H9 (cell line): Measurements from ENCODE around the gene RTN1. TPM values are rescaled to one million over a fixed set of nuclear protein-coding genes. Genes with fewer than 3 reads are reported as not detected.

Experiments used
- DNase-seq: peaks from one replicate; pipeline ENCODE4 v3.0.0-alpha.2; 2017
- H2AFZ ChIP-seq: one replicate; pipeline ENCODE4 v1.6.1; 2013; ENCODE audit warnings: mild to moderate bottlenecking, low read length, control low read depth, moderate library complexity
- H2AK5ac ChIP-seq: 2 replicates; pipeline ENCODE4 v1.6.1; 2013; ENCODE audit warnings: low read length, control low read depth, mixed read lengths; ENCODE audit not compliant: insufficient read length
- H2BK120ac ChIP-seq: one replicate; pipeline ENCODE4 v1.6.1; 2013; ENCODE audit warnings: low read depth, mild to moderate bottlenecking, low read length, control low read depth, inconsistent platforms; ENCODE audit not compliant: poor library complexity, severe bottlenecking
- H2BK12ac ChIP-seq: 2 replicates; pipeline ENCODE4 v1.6.1; 2013; ENCODE audit warnings: low read length, control low read depth, mixed read lengths, low read depth; ENCODE audit not compliant: insufficient read length
- H2BK15ac ChIP-seq: 2 replicates; pipeline ENCODE4 v1.6.1; 2013; ENCODE audit warnings: low read depth, low read length, control low read depth
- H2BK20ac ChIP-seq: one replicate; pipeline ENCODE4 v1.6.1; 2013; ENCODE audit warnings: low read depth, mild to moderate bottlenecking, low read length, control low read depth, inconsistent platforms; ENCODE audit not compliant: poor library complexity, severe bottlenecking
- H2BK5ac ChIP-seq: 2 replicates; pipeline ENCODE4 v1.6.1; 2013; ENCODE audit warnings: low read length, control low read depth, mixed read lengths; ENCODE audit not compliant: insufficient read length
- H3K14ac ChIP-seq: 2 replicates; pipeline ENCODE4 v1.6.1; 2013; ENCODE audit warnings: low read length, control low read depth; ENCODE audit not compliant: insufficient read depth
- H3K18ac ChIP-seq: 2 replicates; pipeline ENCODE4 v1.6.1; 2013; ENCODE audit warnings: low read depth, mild to moderate bottlenecking, mixed read lengths, low read length, control low read depth; ENCODE audit not compliant: insufficient read length
- H3K23ac ChIP-seq: 2 replicates; pipeline ENCODE4 v1.6.1; 2013; ENCODE audit warnings: low read length, control low read depth, mixed read lengths, low read depth; ENCODE audit not compliant: insufficient read length
- H3K23me2 ChIP-seq: 2 replicates; pipeline ENCODE4 v1.6.1; 2013; ENCODE audit warnings: low read depth, mild to moderate bottlenecking, mixed read lengths, low read length, control low read depth; ENCODE audit not compliant: insufficient read length, poor library complexity, severe bottlenecking
- H3K27ac ChIP-seq: 2 replicates; pipeline ENCODE4 v1.5.1; 2013; ENCODE audit warnings: low read length, control low read depth, mixed read lengths, low read depth; ENCODE audit not compliant: insufficient read length
- H3K27me3 ChIP-seq: 2 replicates; pipeline ENCODE4 v1.6.1; 2013; ENCODE audit warnings: low read length, control low read depth, inconsistent platforms; ENCODE audit not compliant: insufficient read depth
- H3K4ac ChIP-seq: 2 replicates; pipeline ENCODE4 v1.6.1; 2013; ENCODE audit warnings: low read depth, mild to moderate bottlenecking, control low read depth, inconsistent platforms, low read length, moderate library complexity
- H3K4me1 ChIP-seq: 2 replicates; pipeline ENCODE4 v1.6.1; 2013; ENCODE audit warnings: low read length, control low read depth, inconsistent platforms; ENCODE audit not compliant: insufficient read depth
- H3K4me2 ChIP-seq: 2 replicates; pipeline ENCODE4 v1.6.1; 2013; ENCODE audit warnings: low read length, control low read depth, mixed read lengths; ENCODE audit not compliant: insufficient read length, insufficient read depth
- H3K56ac ChIP-seq: 2 replicates; pipeline ENCODE4 v1.6.1; 2013; ENCODE audit warnings: low read depth, mild to moderate bottlenecking, mixed read lengths, low read length, control low read depth; ENCODE audit not compliant: insufficient read length
- H3K79me1 ChIP-seq: 2 replicates; pipeline ENCODE4 v1.6.1; 2013; ENCODE audit warnings: low read depth, mild to moderate bottlenecking, moderate library complexity, low read length, control low read depth, inconsistent platforms; ENCODE audit not compliant: insufficient read depth, poor library complexity, severe bottlenecking
- H3K79me2 ChIP-seq: 2 replicates; pipeline ENCODE4 v1.6.1; 2013; ENCODE audit warnings: low read length, control low read depth, inconsistent platforms; ENCODE audit not compliant: insufficient read depth
- H3K9ac ChIP-seq: 2 replicates; pipeline ENCODE4 v1.6.1; 2013; ENCODE audit warnings: low read length, control low read depth, mixed read lengths; ENCODE audit not compliant: insufficient read length; ENCODE audit errors: extremely low read depth
- H3K9me3 ChIP-seq: one replicate; pipeline ENCODE4 v1.6.1; 2013; ENCODE audit warnings: low read depth, low read length, inconsistent platforms; ENCODE audit not compliant: control insufficient read depth
- H3T11ph ChIP-seq: one replicate; pipeline ENCODE4 v1.6.1; 2013; ENCODE audit warnings: mild to moderate bottlenecking, low read length, control low read depth, inconsistent platforms
- H4K20me1 ChIP-seq: one replicate; pipeline ENCODE4 v1.6.1; 2013; ENCODE audit not compliant: control insufficient read depth, insufficient read length, insufficient read depth
- H4K5ac ChIP-seq: 2 replicates; pipeline ENCODE4 v1.6.1; 2013; ENCODE audit warnings: low read depth, mild to moderate bottlenecking, mixed read lengths, low read length, control low read depth; ENCODE audit not compliant: insufficient read length
- H4K8ac ChIP-seq: replicated peaks from 2 replicates; pipeline ENCODE4 v1.6.1; 2013; ENCODE audit warnings: low read length, control low read depth, mixed read lengths, low read depth; ENCODE audit not compliant: insufficient read length
- H4K91ac ChIP-seq: 2 replicates; pipeline ENCODE4 v1.6.1; 2013; ENCODE audit warnings: low read depth, mild to moderate bottlenecking, moderate library complexity, mixed read lengths, low read length, control low read depth; ENCODE audit not compliant: insufficient read length
- H3K27ac Mint-ChIP-seq, 3 experiments: 2 replicates in 2 of 3; 3 replicates in 1 of 3; pipeline ENCODE4 v1.8.0; 2020 to 2021; ENCODE audit warnings: mixed read lengths in 3 of 3, mild to moderate bottlenecking in 1 of 3, moderate library complexity in 1 of 3
- H3K27me3 Mint-ChIP-seq: 2 replicates; pipeline ENCODE4 v1.8.0; 2021; ENCODE audit warnings: low read depth, mild to moderate bottlenecking, moderate library complexity, mixed read lengths
- H3K36me3 Mint-ChIP-seq, 3 experiments: 2 replicates in 2 of 3; 3 replicates in 1 of 3; pipeline ENCODE4 v1.8.0; 2020 to 2021; ENCODE audit warnings: low read depth in 3 of 3, mixed read lengths in 3 of 3; ENCODE audit not compliant: insufficient read depth in 1 of 3
- H3K4me1 Mint-ChIP-seq, 2 experiments: 2 replicates each; pipeline ENCODE4 v1.8.0; 2020; ENCODE audit warnings: mixed read lengths in 2 of 2
- H3K4me3 Mint-ChIP-seq, 2 experiments: 2 replicates in 1 of 2; 3 replicates in 1 of 2; pipeline ENCODE4 v1.8.0; 2020 to 2021; ENCODE audit warnings: mild to moderate bottlenecking in 2 of 2, mixed read lengths in 2 of 2, moderate library complexity in 1 of 2
- H3K9me3 Mint-ChIP-seq, 2 experiments: 2 replicates in 1 of 2; 3 replicates in 1 of 2; pipeline ENCODE4 v1.8.0; 2020; ENCODE audit warnings: mild to moderate bottlenecking in 2 of 2, mixed read lengths in 2 of 2, moderate library complexity in 1 of 2
- WGBS: extraction: QIAGEN DNeasy Blood & Tissue Kit; methylation state at CpG from one replicate; pipeline ENCODE4 v1.1.7; 2013; ENCODE audit warnings: missing lambda C conversion rate, low lambda C conversion rate, mixed read lengths; ENCODE audit not compliant: insufficient read length; ENCODE audit errors: extremely low coverage; 5-methylcytosine and 5-hydroxymethylcytosine counted together
- total RNA-seq: library from RNA; stranded (reverse); gene quantifications from 2 replicates; pipeline ENCODE4 v1.2.1, GENCODE V29; 2021
- TF ChIP-seq, protein P1 (sequence below): fragments of 200-600 bp; sonication (generic); conservative IDR thresholded peaks from 3 replicates; pipeline ENCODE4 v1.8.0; 2021; ENCODE audit warnings: antibody characterized with exemption, mild to moderate bottlenecking

RTN1 gene
- total RNA-seq, 1 experiment from 2014 or later, result 1.8 TPM

DNA sequence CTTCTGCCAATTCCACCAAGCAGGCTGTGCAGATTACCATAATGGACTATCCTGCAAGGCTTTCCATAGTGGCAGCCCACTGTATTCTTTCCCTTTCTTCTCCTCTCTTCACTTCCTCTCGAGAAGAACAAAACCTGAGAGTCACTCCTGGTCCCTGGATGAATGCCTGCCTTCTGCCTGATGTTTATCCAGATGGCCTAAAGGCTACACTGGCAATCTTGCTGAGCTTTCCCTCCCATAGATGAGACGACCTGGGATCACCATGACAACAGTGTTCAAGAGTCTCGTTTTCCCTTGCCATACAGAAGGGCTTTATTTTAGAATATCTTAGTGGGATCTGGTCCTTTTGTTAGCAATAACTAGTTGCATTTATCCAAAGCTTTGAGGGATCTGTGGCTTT is 142.3 kb downstream of the RTN1 start:
- H3K4me3 Mint-ChIP-seq, result no peak overlapping the region
- WGBS, result no CpG with 5 or more reads among the region's 3 CpGs

More for the DNA sequence above, 142.3 kb downstream of the RTN1 start:
- H4K5ac ChIP-seq, result no peak overlapping the region
- H3K4me1 ChIP-seq, result no peaks in the 10 kb centered on the region
- no peaks in the 10 kb centered on the region for H3K79me1 ChIP-seq
- H4K91ac ChIP-seq, result no peak overlapping the region
- H3K27ac ChIP-seq, result no peak overlapping the region
- H3K79me2 ChIP-seq, result no peaks in the 10 kb centered on the region
- no peaks in the 10 kb centered on the region for H4K20me1 ChIP-seq
- H3K9me3 Mint-ChIP-seq, result no peaks in the 10 kb centered on the region; a peak in 1 of 5 replicates
- no peak overlapping the region for H4K8ac ChIP-seq
- no peak overlapping the region for H2BK12ac ChIP-seq
- no peak overlapping the region for H3K23ac ChIP-seq
- no peak overlapping the region for H2BK15ac ChIP-seq
- no peak overlapping the region for H2AFZ ChIP-seq
- H3K4ac ChIP-seq, result no peak overlapping the region
- H3K27ac Mint-ChIP-seq, result 0 out of 7 replicates have a peak overlapping the region, but pooled peaks of 1 of the 3 experiments have one; percentile 33
- no peak overlapping the region for H3K18ac ChIP-seq
- no peak overlapping the region for H3K56ac ChIP-seq
- no peaks in the 10 kb centered on the region for H3K9me3 ChIP-seq
- no peaks in the 10 kb centered on the region for H3K27me3 ChIP-seq
- peaks cover 0 to 2% (median 0%) of the 10 kb centered on the region in 3 experiments; a peak in 2 of 7 replicates for H3K36me3 Mint-ChIP-seq
- DNase-seq, result no peak
- H3K4me1 Mint-ChIP-seq, result 0 out of 4 replicates have a peak, but pooled peaks cover 0 to 2% of the 10 kb centered on the region in 2 experiments
- H3K4me2 ChIP-seq, result no peak overlapping the region
- H2AK5ac ChIP-seq, result no peak overlapping the region
- no peak overlapping the region for H2BK5ac ChIP-seq
- H3K14ac ChIP-seq, result no peak overlapping the region
- H3K27me3 Mint-ChIP-seq, result no peaks in the 10 kb centered on the region
- H2BK20ac ChIP-seq, result no peak overlapping the region
- no peaks in the 10 kb centered on the region for H3K23me2 ChIP-seq
- TF ChIP-seq, protein P1, sequence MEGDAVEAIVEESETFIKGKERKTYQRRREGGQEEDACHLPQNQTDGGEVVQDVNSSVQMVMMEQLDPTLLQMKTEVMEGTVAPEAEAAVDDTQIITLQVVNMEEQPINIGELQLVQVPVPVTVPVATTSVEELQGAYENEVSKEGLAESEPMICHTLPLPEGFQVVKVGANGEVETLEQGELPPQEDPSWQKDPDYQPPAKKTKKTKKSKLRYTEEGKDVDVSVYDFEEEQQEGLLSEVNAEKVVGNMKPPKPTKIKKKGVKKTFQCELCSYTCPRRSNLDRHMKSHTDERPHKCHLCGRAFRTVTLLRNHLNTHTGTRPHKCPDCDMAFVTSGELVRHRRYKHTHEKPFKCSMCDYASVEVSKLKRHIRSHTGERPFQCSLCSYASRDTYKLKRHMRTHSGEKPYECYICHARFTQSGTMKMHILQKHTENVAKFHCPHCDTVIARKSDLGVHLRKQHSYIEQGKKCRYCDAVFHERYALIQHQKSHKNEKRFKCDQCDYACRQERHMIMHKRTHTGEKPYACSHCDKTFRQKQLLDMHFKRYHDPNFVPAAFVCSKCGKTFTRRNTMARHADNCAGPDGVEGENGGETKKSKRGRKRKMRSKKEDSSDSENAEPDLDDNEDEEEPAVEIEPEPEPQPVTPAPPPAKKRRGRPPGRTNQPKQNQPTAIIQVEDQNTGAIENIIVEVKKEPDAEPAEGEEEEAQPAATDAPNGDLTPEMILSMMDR, result no peak
- H2BK120ac ChIP-seq, result no peak overlapping the region
- H3K9ac ChIP-seq, result no peak overlapping the region
- H3T11ph ChIP-seq, result no peak overlapping the region
